Hepatocyte (in vitro differentiated cells): ENCODE data around the gene SPANXN1.
"Not testable (repeated sequence)": the region's sequence is repeated elsewhere in the genome, so short reads cannot be mapped to it uniquely, and the experiment has no call there.

Source experiments
- EZH2phosphoT487 ChIP-seq: fragments of 200-600 bp; sonication (generic); IDR thresholded peaks from one replicate; pipeline ENCODE4 v1.6.1; 2018; ENCODE audit warnings: antibody characterized with exemption, mild to moderate bottlenecking, low read depth, moderate library complexity; ENCODE audit not compliant: unreplicated experiment, severe bottlenecking
- TF ChIP-seq, protein P1 (sequence below): fragments of 200-600 bp; sonication (generic); IDR thresholded peaks from 2 replicates; pipeline ENCODE4 v1.5.1; 2016; ENCODE audit warnings: antibody characterized with exemption, mild to moderate bottlenecking; ENCODE audit not compliant: poor library complexity

DNA sequence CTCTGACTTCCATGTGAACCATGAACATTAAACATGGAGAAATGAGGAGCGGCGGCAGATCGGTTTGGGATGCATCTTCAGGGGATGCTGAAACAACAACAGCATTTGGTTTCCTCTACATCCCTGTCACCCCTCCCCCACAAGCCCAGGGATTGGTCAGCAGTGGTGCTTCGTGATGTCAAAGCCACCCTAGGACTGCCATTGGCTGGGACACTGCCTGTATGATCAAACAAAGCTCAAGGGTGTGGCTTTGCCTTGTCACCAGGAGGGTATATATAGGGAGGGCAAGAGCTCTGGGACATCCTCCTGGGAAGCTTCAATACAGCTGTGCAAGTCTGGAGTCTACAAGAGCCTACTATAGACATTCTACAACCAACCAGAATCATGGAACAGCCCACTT, at the start of gene SPANXN1:
- TF ChIP-seq, protein P1, sequence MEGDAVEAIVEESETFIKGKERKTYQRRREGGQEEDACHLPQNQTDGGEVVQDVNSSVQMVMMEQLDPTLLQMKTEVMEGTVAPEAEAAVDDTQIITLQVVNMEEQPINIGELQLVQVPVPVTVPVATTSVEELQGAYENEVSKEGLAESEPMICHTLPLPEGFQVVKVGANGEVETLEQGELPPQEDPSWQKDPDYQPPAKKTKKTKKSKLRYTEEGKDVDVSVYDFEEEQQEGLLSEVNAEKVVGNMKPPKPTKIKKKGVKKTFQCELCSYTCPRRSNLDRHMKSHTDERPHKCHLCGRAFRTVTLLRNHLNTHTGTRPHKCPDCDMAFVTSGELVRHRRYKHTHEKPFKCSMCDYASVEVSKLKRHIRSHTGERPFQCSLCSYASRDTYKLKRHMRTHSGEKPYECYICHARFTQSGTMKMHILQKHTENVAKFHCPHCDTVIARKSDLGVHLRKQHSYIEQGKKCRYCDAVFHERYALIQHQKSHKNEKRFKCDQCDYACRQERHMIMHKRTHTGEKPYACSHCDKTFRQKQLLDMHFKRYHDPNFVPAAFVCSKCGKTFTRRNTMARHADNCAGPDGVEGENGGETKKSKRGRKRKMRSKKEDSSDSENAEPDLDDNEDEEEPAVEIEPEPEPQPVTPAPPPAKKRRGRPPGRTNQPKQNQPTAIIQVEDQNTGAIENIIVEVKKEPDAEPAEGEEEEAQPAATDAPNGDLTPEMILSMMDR, result not testable (repeated sequence)
- TF ChIP-seq EZH2phosphoT487, result not testable (repeated sequence)
